ENCODE data around the gene MYG1. TPM values are rescaled to one million over a fixed set of nuclear protein-coding genes. Genes with fewer than 3 reads are reported as not detected.

Gene MYG1
- total and polyA plus RNA-seq, 2 of the 13 experiments (the other 11 are each of a cell fraction or from before 2014, with no cell fraction given): 38.6 to 58.0 TPM

GRCh38 chr12:53324113-53324778, 24.8 kb downstream of the MYG1 start (continued):
- TF ChIP-seq HMGA1 (CRISPR knock-in tag; conservative IDR thresholded peaks at IDR 0.05): no peak
- no peak for TF ChIP-seq RBM39 (IDR thresholded peaks at IDR 0.05; ENCODE audit: low read depth, low read length, poor library complexity, severe bottlenecking)
- no peak for TF ChIP-seq HMGXB3 (CRISPR knock-in tag; IDR thresholded peaks at IDR 0.05; ENCODE audit: borderline replicate concordance)
- no peak for TF ChIP-seq BRCA1 (CRISPR knock-in tag; IDR thresholded peaks at IDR 0.05)
- TF ChIP-seq ZNF101 (CRISPR knock-in tag; IDR thresholded peaks at IDR 0.05; ENCODE audit: borderline replicate concordance, low read depth): no peak
- no peak for TF ChIP-seq TSC22D2 (CRISPR knock-in tag; IDR thresholded peaks at IDR 0.05; ENCODE audit: borderline replicate concordance)
- peak; percentile 44 for TF ChIP-seq ZBTB33 (CRISPR knock-in tag; IDR thresholded peaks at IDR 0.05)
- no peak for TF ChIP-seq ARID5B (CRISPR knock-in tag; IDR thresholded peaks at IDR 0.05)
- TF ChIP-seq ZBTB38 (CRISPR knock-in tag; IDR thresholded peaks at IDR 0.05): peak; percentile 78
- no peak for TF ChIP-seq BORCS8-MEF2B (CRISPR knock-in tag; IDR thresholded peaks at IDR 0.05)
- no peak for TF ChIP-seq HIC2 (CRISPR knock-in tag; IDR thresholded peaks at IDR 0.05; ENCODE audit: low read depth)
- no peak for TF ChIP-seq ELF4 (CRISPR knock-in tag; IDR thresholded peaks at IDR 0.05; ENCODE audit: borderline replicate concordance)
- no peak for TF ChIP-seq TEF (CRISPR knock-in tag; IDR thresholded peaks at IDR 0.05)
- no peak for TF ChIP-seq ZFP1 (CRISPR knock-in tag; IDR thresholded peaks at IDR 0.05)
- TF ChIP-seq MYNN (CRISPR knock-in tag; IDR thresholded peaks at IDR 0.05; ENCODE audit: low read depth): no peak
- TF ChIP-seq ZNF224 (CRISPR knock-in tag; IDR thresholded peaks at IDR 0.05): no peak

All from HepG2 (cell line).